ENCODE results near the gene NR2E1. TPM values are rescaled to one million over a fixed set of nuclear protein-coding genes. Genes with fewer than 3 reads are reported as not detected.

The NR2E1 gene
- total RNA-seq, 6 donors from 2014 or later = not detected

DNA sequence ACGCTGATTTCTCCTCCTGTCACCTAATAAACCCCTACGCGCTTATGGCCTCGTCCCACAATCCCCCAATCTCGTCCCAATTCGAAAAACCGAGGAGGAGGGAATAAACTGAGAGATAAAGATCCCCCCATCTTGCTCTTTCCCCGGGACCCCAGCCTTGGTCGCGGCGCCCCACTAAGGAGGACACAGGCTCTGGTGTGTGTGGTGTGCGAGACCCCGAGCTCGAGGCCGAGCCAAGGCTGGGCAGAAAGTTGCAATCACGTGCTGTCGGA lies 1.3 kb upstream of the NR2E1 start:
- Histone ChIP-seq H3K27me3 (peaks cover 3 to 94% (median 57%) of the 10 kb centered on the region in 4 donors), H3K36me3 (no peaks in the 10 kb centered on the region), H3K4me1 (peaks cover 44 to 56% (median 50%) of the 10 kb centered on the region in 4 donors), H3K27ac (no peak overlapping the region), H3K4me3 (no peak overlapping the region), H3K9me3 (no peaks in the 10 kb centered on the region)
- TF ChIP-seq POLR2A (IDR thresholded peaks at IDR 0.05) (no peak), POLR2AphosphoS5 (IDR thresholded peaks at IDR 0.05) (no peak), EP300 (IDR thresholded peaks at IDR 0.05) (no peak)
- TF ChIP-seq, protein P1, sequence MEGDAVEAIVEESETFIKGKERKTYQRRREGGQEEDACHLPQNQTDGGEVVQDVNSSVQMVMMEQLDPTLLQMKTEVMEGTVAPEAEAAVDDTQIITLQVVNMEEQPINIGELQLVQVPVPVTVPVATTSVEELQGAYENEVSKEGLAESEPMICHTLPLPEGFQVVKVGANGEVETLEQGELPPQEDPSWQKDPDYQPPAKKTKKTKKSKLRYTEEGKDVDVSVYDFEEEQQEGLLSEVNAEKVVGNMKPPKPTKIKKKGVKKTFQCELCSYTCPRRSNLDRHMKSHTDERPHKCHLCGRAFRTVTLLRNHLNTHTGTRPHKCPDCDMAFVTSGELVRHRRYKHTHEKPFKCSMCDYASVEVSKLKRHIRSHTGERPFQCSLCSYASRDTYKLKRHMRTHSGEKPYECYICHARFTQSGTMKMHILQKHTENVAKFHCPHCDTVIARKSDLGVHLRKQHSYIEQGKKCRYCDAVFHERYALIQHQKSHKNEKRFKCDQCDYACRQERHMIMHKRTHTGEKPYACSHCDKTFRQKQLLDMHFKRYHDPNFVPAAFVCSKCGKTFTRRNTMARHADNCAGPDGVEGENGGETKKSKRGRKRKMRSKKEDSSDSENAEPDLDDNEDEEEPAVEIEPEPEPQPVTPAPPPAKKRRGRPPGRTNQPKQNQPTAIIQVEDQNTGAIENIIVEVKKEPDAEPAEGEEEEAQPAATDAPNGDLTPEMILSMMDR (IDR thresholded peaks at IDR 0.05) = no peak
- no peak for ATAC-seq (ENCODE audit: low FRiP score in 2 of 2)
- no peak for DNase-seq
- 4 to 6% methylated on average over 7 to 17 of the region's 17 CpGs for WGBS, 2 donors

DNA sequence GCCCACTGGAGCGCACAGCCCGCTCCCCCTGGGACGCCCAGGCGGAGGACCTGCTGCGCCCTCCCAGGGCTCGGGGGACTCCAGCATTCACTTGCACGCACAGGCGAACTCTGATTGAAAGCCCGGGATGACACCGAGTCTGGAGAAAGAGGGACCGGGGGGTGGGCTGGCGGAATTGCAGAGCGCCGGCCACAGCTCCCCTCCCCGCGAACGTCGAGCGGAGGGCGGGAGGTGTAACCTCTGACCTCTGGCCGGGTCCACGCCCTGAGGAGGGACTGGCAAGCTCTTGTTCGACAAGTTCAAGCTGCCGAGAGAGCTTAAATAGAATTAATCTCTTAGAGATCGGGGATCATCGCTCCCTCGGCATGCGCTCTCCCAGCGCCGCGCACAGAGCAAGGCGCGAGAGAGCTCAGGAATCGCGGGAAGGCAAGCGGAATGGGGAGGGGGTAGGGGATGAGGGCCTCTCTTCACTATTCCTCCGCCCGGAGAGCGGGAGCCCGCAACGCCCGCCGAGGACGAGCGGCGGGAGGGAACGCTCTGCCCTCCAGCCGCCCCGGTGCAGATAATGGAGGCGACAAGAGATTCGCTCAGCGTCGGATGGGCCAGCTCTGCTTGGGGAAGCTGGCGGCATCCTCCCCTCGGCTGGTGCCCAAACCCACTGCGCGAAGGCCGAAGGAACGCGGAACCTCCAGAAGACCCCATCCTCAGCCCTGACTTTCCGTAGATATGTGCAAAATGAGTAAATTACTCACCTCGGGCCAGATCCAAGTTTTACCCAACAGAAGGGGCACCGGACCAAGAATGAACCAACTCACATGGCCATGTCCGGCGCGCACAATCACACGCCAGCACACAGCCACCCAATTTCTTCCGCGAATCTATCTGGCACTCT lies 761 bp upstream of the NR2E1 start:
- WGBS, 2 donors = 6 to 8% methylated on average over 38 to 59 of the region's 69 CpGs
- H3K4me3 ChIP-seq = no peak overlapping the region
- H3K4me1 ChIP-seq = peaks cover 46 to 61% (median 56%) of the 10 kb centered on the region in 4 donors
- ATAC-seq (ENCODE audit: low FRiP score in 2 of 2) (no peak), DNase-seq (peak in 1 of 2 donors; percentile 69)
- no peak overlapping the region for H3K27ac ChIP-seq
- H3K9me3 ChIP-seq = no peaks in the 10 kb centered on the region
- H3K36me3 ChIP-seq = no peaks in the 10 kb centered on the region
- H3K27me3 ChIP-seq = peaks cover 2 to 96% (median 63%) of the 10 kb centered on the region in 4 donors
- TF ChIP-seq EP300 (IDR thresholded peaks at IDR 0.05) = no peak
- TF ChIP-seq, protein P1 (IDR thresholded peaks at IDR 0.05) = no peak

DNA sequence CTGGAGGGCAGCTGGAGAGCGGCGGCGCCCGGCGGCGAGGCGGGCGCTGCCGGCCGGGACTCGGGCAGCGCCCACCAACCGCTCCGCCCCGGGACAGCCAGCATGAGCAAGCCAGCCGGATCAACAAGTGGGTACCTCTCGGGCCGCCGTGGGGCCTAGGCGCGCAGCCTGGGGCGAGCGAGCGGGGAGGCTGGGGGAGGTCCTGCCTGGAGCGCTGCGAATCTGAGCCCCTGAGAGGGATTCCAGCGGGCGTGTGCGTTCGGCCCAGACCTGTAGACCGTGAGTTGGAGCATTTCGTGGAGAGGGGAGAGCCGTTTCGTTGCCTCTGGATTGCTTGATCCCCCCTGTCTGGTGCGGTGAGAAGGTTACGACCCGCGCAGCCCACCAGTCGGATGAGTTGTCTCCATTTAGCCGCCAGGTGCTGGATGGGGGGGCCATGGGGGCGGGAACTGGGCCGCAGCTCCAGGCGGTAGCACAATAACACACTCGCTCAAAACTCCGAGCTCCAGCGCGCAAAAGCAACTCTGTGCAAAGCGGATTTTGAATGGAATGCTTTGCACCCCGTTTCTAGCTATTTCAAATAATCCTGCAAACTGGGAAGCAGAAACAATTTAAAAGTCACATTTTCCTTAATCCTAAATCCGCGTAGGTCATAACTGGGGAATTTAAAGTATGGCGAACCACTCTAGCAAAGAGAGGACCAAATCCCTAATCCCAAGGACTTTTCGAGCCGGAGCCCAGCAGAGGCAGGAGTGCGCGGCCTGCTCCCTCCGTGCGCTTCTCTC lies 1.0 kb downstream of the NR2E1 start:
- ATAC-seq (ENCODE audit: low FRiP score in 2 of 2) = no peak
- TF ChIP-seq POLR2AphosphoS5 (IDR thresholded peaks at IDR 0.05) = no peak
- TF ChIP-seq, protein P1 (IDR thresholded peaks at IDR 0.05) = no peak
- TF ChIP-seq POLR2A (IDR thresholded peaks at IDR 0.05) = no peak
- TF ChIP-seq EP300 (IDR thresholded peaks at IDR 0.05) = no peak
- Histone ChIP-seq H3K27me3 (peaks cover 1 to 96% (median 68%) of the 10 kb centered on the region in 4 donors), H3K4me3 (peak overlapping the region in 1 of 4 donors; percentile 39), H3K9me3 (no peaks in the 10 kb centered on the region), H3K4me1 (peaks cover 49 to 61% (median 58%) of the 10 kb centered on the region in 4 donors), H3K36me3 (no peaks in the 10 kb centered on the region), H3K27ac (no peak overlapping the region)
- WGBS, 2 donors = 13 to 17% methylated on average over 26 to 33 of the region's 58 CpGs
- DNase-seq = peak in 1 of 2 donors; percentile 76

DNA sequence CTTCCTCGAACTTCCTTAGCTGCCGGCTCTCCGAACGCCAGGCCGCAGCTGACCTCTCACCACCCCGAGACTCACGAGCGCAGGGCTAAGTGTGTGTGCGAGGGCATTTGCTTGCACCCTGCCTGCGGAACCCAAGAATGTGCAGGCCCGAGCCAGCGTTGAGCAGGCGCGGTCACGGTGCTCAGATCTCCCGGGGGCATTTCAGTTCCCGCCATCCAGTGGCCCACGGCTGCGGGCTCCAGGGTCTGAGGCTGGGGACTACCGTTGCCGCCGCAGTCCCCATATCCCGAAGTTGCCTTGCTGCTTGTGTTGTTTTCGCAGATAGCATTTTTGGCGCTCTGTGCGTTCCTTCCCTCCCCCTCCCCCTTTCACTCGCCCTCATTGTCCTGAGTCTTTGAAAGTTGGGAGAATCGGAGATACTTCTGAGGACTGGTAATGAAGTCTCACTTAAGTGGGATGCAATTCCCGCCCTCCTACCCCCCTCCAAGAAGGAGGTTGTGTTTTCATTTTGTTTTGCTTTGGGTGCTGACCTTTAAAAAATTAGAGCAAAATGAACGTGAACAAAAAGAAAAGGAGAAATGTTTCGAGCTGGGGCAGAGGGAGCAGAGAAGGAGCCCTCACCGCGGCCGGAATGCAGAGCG lies 1.7 kb downstream of the NR2E1 start:
- peaks cover 49 to 61% (median 58%) of the 10 kb centered on the region in 4 donors for H3K4me1 ChIP-seq
- DNase-seq (peak in 1 of 2 donors; percentile 66), ATAC-seq (ENCODE audit: low FRiP score in 2 of 2) (peak in 1 of 2 donors; percentile 2)
- H3K27ac ChIP-seq = no peak overlapping the region
- TF ChIP-seq POLR2A (IDR thresholded peaks at IDR 0.05) (no peak), EP300 (IDR thresholded peaks at IDR 0.05) (no peak), POLR2AphosphoS5 (IDR thresholded peaks at IDR 0.05) (no peak)
- TF ChIP-seq, protein P1 (IDR thresholded peaks at IDR 0.05) = no peak
- 23 to 27% methylated on average over 15 to 32 of the region's 35 CpGs for WGBS, 2 donors
- peak overlapping the region in 2 of 4 donors; percentile 34 to 39 for H3K4me3 ChIP-seq
- H3K9me3 ChIP-seq = no peaks in the 10 kb centered on the region
- peaks cover 1 to 95% (median 69%) of the 10 kb centered on the region in 4 donors for H3K27me3 ChIP-seq
- no peaks in the 10 kb centered on the region for H3K36me3 ChIP-seq

All from upper lobe of left lung (tissue), 6 donors.